Astrocyte of the cerebellum (primary cell): ENCODE results near the gene CHST11.

ENCODE experiments used
- DNase-seq: peaks from one replicate; pipeline ENCODE4 v3.0.0-alpha.2; 2011; ENCODE audit warnings: low read depth
- H3K4me3 ChIP-seq: 2 replicates; pipeline ENCODE4 v1.5.1; 2011; ENCODE audit warnings: mild to moderate bottlenecking, low read depth, low read length, moderate library complexity
- CTCF ChIP-seq: IDR thresholded peaks from 2 replicates; pipeline ENCODE4 v1.5.1; 2012; ENCODE audit warnings: low read length, low read depth, moderate library complexity, mild to moderate bottlenecking; ENCODE audit errors: missing control alignments
- in situ Hi-C: cut with HindIII; loops from 2 replicates; pipeline ENCODE4 v1.10.0; 2017; ENCODE audit warnings: low sequenced_read_pairs

Gene CHST11

GRCh38 chr12:104455578-104456416 lies 951 bp upstream of the CHST11 start:
- no peak for DNase-seq
- no peak for TF ChIP-seq CTCF
- peak overlapping the region; percentile 77 for H3K4me3 ChIP-seq
- in situ Hi-C loops = no loop called here

DNA sequence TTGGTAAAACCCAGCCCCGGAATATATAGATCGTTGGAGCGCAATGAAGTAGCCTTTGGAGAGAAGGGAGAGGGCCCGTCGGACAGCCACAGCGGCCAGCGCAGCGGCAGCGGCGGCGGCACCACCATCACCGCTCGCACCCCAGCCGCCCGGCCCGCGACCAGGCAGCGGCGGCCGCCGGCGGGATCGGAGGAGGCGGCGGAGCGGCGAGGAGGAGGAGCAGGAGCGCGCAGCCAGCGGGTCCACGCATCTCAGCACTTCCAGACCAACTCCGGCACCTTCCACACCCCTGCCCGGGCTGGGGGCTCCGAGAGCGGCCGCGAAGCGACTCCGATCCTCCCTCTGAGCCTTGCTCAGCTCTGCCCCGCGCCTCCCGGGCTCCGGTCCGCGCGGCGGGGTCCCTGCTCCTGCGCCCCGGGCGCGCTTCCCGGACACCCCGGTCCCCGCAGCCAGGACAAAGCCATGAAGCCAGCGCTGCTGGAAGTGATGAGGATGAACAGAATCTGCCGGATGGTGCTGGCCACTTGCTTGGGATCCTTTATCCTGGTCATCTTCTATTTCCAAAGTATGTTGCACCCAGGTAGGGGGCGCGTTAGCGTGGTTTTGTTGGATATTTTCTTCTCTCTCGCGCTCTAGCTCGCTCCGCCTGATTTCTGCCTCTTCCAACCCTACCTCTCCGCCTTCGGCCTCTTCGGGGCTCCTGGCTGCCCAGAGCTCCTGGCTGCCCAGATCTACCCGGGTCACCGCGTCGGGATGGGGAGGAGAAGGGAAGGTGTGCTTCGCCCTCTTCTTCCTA lies 400 bp downstream of the CHST11 start:
- peak; percentile 63 for TF ChIP-seq CTCF
- peak; percentile 68 for DNase-seq
- in situ Hi-C loops = no loop called here
- peak overlapping the region; percentile 77 for H3K4me3 ChIP-seq

DNA sequence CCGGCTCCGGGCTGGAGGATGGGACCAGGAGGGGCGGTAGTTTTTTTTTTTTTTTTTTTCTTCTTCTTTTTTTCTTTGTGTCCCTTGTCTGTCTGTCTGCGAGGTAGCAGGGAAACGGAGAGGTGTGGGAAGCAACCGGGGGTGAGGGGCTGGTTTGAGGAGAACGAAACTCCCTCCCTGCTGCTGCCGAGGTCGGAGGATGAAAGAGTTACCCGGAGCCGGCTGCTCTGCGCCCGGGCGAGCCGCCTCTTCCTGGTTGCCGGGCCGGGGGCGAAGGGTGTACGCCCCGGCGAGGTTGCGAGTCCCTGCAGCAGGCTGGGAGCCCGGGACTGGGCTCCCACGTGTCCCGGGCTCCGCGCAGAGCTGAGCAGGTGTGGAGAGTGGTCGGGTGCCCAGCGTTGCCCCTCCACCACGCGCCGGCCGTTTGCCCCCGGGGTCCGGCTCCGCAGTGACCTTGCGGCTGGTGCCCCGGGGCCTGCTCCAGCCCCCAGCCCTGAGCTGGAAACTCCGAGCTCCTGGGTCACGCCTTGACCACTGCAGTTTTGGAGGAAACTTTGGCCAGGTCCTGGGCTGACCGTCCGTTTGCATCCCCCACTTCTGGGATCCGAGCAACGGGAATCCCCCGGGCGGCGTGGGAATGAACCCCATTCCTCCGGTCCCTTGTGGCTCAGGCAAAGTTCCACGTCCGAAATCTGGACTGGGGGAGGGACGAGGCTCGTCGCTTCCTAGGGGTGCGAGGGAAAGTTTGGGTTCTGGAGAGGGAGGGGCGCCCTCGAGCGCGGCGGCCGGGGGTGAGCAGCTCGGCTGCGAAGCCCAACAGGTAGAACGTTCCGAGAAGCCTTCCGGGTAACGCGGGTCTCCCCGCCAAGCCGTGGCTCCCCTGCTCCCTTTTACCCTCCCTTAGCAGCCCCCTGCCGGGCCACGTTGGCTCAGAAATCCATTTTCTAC lies 1.3 kb downstream of the CHST11 start:
- peak overlapping the region; percentile 77 for H3K4me3 ChIP-seq
- in situ Hi-C loops = no loop called here
- DNase-seq = no peak
- no peak for TF ChIP-seq CTCF

GRCh38 chr12:104458694-104459367 lies 2.1 kb downstream of the CHST11 start:
- in situ Hi-C loops = no loop called here
- DNase-seq = no peak
- TF ChIP-seq CTCF = no peak
- H3K4me3 ChIP-seq = peak overlapping the region; percentile 77

DNA sequence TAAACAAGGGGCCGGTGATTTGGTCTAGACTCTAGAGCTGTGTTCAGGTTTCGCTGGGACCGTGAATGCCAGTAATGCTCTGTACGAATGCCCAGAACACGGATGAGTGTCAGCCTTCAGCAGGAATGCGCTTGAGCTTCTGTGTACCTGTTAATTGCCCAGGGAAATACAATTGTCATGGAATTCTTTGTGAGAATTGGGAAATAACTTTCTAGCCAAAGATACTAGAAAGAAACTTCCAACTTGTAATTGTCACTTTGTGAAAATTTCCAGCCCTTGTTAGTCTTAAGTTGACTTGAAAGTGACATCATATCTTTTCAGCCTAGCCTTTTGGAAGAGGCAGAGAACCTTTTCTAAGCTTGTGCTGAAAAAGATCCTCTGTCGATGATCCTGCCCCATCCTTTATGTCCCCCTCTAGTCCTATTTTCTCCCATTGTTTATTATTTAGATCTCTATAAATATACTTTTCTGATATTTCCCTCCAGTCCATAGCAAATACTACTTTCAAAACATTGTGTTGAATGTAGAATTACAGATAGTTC lies 2.7 kb downstream of the CHST11 start:
- H3K4me3 ChIP-seq = peak overlapping the region; percentile 77
- TF ChIP-seq CTCF = no peak
- in situ Hi-C loops = no loop called here
- no peak for DNase-seq
